ENCODE data around the gene CATSPERZ. TPM values are rescaled to one million over a fixed set of nuclear protein-coding genes. Genes with fewer than 3 reads are reported as not detected.
A peak's percentile ranks its signal among the peaks of the same experiment; 100 is the strongest.
"Not testable (repeated sequence)": the region's sequence is repeated elsewhere in the genome, so short reads cannot be mapped to it uniquely, and the experiment has no call there.

CATSPERZ gene
- total and polyA plus RNA-seq, 9 of the 15 experiments (the other 6 are each of a cell fraction or from before 2014, with no cell fraction given) = 0.86 to 8.5 (median 3.5) TPM

GRCh38 chr11:64315667-64316526 lies 15.7 kb downstream of the CATSPERZ start:
- H3K9me1 ChIP-seq (ENCODE audit: control insufficient read depth, insufficient read depth, low read length); FAIRE-seq; H3K27me3 ChIP-seq (ENCODE audit: control insufficient read depth in 2 of 2, insufficient read depth in 2 of 2, low read length in 2 of 2); H4K20me1 ChIP-seq (replicated peaks; ENCODE audit: control insufficient read depth, insufficient read depth, low read length); DNase-seq (ENCODE audit: extremely low read depth in 1 of 4, low spot score in 3 of 4); H2AFZ ChIP-seq (ENCODE audit: low read depth, low read length); H3K9me3 ChIP-seq (replicated peaks; ENCODE audit: control insufficient read depth, insufficient read depth, low read depth, low read length); intact Hi-C loops (cut with micrococcal nuclease); in situ Hi-C loops (cut with MboI); BruUV-seq (replicated peaks); ATAC-seq; TF ChIP-seq MYNN (CRISPR knock-in tag; IDR thresholded peaks at IDR 0.05): not testable (repeated sequence)
- peak in 1 of 2 experiments; percentile 47; a peak in 2 of 4 replicates for TF ChIP-seq MAZ (CRISPR knock-in tag; conservative IDR thresholded peaks at IDR 0.05 in 1 of 2, IDR thresholded peaks at IDR 0.05 in 1 of 2)
- TF ChIP-seq POLR2AphosphoS5 (IDR thresholded peaks at IDR 0.05; ENCODE audit: control insufficient read depth, insufficient read depth, low read depth, low read length) = peak; percentile 50; the same call in 1 of the 2 replicates
- peak; percentile 78 for TF ChIP-seq POLR2G (IDR thresholded peaks at IDR 0.05; ENCODE audit: low read depth, low read length)
- peak; percentile 16 for TF ChIP-seq RBM22 (IDR thresholded peaks at IDR 0.05; ENCODE audit: low read depth, low read length, poor library complexity, severe bottlenecking)
- TF ChIP-seq SUPT5H (IDR thresholded peaks at IDR 0.05) = peak; percentile 5; the same call in 1 of the 2 replicates
- TF ChIP-seq HNRNPL (IDR thresholded peaks at IDR 0.05; ENCODE audit: low read depth, low read length) = 0 out of 2 replicates have a peak, but pooled peaks have one; percentile 41
- peak; percentile 1; the same call in 1 of the 2 replicates for TF ChIP-seq POLR2A (conservative IDR thresholded peaks at IDR 0.05)
- TF ChIP-seq POLR2AphosphoS2 (IDR thresholded peaks at IDR 0.05; ENCODE audit: low read length) = peak; percentile 43; the same call in 1 of the 2 replicates
- peak; percentile 44 for TF ChIP-seq KDM5B (IDR thresholded peaks at IDR 0.05; ENCODE audit: insufficient replicate concordance, low read depth, low read length)
- peak; percentile 58; the same call in 1 of the 2 replicates for TF ChIP-seq MYNN (IDR thresholded peaks at IDR 0.05)
- TF ChIP-seq RBFOX2 (IDR thresholded peaks at IDR 0.05; ENCODE audit: low read depth, low read length) = peak; percentile 58
- 0 out of 2 replicates have a peak, but pooled peaks have one; percentile 15 for TF ChIP-seq ZBTB7A (IDR thresholded peaks at IDR 0.05; ENCODE audit: borderline replicate concordance, control insufficient read depth, low read depth, low read length)
- H3K36me3 ChIP-seq (ENCODE audit: control insufficient read depth, insufficient read depth, low read length) = peaks cover 62% of the 10 kb centered on the region
- peaks cover 8 to 63% of the 10 kb centered on the region in 2 experiments; a peak in 4 of 5 replicates for H3K4me1 ChIP-seq (replicated peaks in 1 of 2; ENCODE audit: control insufficient read depth in 2 of 2, insufficient read depth in 2 of 2, low read length in 2 of 2)
- POLR2A ChIA-PET = interaction anchor here (0.8 to 2.5 kb wide), 2 partner anchors 9 to 39 kb away, joined by 3 to 10 read pairs; no protein-coding TSS in a partner anchor
- peak overlapping the region; percentile 86 to 94; a peak in 3 of 4 replicates for H3K9ac ChIP-seq (ENCODE audit: insufficient read depth in 1 of 2, low read depth in 2 of 2, low read length in 2 of 2)
- H3K79me2 ChIP-seq (ENCODE audit: control insufficient read depth, insufficient read depth, low read length) = peaks cover 45% of the 10 kb centered on the region
- 72% methylated on average over 15 of the region's 25 CpGs for WGBS (ENCODE audit: insufficient coverage, low coverage, missing lambda C conversion rate)
- CTCF ChIA-PET (ENCODE audit: low intra/inter-chr PET ratio) = interaction anchor here (2.7 kb wide), 1 partner anchor 39 kb away, joined by 19 read pairs; no protein-coding TSS in a partner anchor
- peak overlapping the region; percentile 95 for H3K4me2 ChIP-seq (ENCODE audit: insufficient read depth, low read length)
- peak overlapping the region; percentile 94 for H3K4me3 ChIP-seq
- H3K27ac ChIP-seq (ENCODE audit: extremely low read depth, low read depth, low read length) = peak overlapping the region; percentile 99; the same call in 1 of the 3 replicates
